ENCODE measurements around the gene BNC2.
"Not testable (repeated sequence)": the region's sequence is repeated elsewhere in the genome, so short reads cannot be mapped to it uniquely, and the experiment has no call there.

BNC2 gene, protein sequence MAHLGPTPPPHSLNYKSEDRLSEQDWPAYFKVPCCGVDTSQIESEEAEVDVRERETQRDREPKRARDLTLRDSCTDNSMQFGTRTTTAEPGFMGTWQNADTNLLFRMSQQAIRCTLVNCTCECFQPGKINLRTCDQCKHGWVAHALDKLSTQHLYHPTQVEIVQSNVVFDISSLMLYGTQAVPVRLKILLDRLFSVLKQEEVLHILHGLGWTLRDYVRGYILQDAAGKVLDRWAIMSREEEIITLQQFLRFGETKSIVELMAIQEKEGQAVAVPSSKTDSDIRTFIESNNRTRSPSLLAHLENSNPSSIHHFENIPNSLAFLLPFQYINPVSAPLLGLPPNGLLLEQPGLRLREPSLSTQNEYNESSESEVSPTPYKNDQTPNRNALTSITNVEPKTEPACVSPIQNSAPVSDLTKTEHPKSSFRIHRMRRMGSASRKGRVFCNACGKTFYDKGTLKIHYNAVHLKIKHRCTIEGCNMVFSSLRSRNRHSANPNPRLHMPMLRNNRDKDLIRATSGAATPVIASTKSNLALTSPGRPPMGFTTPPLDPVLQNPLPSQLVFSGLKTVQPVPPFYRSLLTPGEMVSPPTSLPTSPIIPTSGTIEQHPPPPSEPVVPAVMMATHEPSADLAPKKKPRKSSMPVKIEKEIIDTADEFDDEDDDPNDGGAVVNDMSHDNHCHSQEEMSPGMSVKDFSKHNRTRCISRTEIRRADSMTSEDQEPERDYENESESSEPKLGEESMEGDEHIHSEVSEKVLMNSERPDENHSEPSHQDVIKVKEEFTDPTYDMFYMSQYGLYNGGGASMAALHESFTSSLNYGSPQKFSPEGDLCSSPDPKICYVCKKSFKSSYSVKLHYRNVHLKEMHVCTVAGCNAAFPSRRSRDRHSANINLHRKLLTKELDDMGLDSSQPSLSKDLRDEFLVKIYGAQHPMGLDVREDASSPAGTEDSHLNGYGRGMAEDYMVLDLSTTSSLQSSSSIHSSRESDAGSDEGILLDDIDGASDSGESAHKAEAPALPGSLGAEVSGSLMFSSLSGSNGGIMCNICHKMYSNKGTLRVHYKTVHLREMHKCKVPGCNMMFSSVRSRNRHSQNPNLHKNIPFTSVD

DNA sequence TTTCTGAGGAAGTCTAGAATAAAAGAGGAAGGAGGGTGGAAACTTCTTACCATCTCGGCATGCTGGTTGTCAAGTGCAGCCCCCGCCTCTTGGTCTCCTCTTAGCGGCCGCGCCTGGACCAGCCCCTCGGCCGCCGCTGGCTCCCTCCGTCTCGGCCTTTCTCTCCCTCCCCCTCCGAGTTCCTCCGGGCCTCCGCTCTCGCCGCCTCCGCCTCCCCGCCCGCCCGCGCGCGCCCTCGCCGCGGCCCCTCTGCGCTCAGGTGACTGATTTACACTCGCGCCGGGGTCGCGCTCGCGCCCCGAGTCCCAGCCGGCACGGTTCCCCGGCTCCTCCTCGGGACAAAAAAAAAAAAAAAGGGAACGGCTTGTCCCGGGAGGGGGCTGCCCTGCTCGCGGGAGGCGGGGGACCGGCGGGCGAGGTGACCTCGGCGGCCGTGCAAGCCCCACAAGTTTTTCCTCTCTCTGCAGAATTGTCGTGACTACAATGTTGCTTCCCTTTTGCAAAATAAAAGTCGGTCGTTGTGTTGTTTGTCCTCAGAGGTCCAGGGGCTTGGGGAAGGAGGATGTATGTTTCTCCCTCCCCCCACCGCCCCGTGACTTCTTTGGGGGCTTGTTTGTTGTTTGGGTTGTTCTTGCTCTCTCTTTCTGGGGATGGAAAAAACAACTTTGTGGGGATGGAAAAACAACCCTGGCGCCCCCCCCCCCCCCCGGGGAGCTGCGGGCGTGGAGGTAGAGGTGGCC, at the start of gene BNC2:
Gene BNC2, minus strand, starts transcription at position 75 of the 740 bp plus-strand sequence. Its CDS starts 22 bp downstream, at position 53.
- no peak for DNase-seq (ENCODE audit: low read depth in 4 of 4, low spot score in 1 of 4)

DNA sequence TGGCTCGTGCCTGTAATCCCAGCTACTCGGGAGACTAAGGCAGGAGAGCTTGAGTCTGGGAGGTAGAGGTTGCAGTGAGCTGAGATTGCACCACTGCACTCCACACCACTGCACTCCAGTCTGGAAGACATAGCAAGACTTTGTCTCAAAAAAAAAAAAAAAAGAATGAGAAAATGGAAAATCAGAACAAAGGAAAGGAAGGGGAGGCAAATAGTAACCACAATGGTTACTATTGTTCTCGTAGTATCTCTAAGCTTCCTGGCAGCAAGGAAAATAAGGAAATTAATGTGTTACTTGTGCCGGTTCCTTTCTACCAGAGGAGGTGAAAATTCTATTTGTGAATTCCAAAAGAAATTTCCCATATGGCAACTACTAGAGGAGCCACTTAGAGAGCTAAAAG, 48.5 kb upstream of the BNC2 start:
- DNase-seq (ENCODE audit: low read depth in 4 of 4, low spot score in 1 of 4): no peak

DNA sequence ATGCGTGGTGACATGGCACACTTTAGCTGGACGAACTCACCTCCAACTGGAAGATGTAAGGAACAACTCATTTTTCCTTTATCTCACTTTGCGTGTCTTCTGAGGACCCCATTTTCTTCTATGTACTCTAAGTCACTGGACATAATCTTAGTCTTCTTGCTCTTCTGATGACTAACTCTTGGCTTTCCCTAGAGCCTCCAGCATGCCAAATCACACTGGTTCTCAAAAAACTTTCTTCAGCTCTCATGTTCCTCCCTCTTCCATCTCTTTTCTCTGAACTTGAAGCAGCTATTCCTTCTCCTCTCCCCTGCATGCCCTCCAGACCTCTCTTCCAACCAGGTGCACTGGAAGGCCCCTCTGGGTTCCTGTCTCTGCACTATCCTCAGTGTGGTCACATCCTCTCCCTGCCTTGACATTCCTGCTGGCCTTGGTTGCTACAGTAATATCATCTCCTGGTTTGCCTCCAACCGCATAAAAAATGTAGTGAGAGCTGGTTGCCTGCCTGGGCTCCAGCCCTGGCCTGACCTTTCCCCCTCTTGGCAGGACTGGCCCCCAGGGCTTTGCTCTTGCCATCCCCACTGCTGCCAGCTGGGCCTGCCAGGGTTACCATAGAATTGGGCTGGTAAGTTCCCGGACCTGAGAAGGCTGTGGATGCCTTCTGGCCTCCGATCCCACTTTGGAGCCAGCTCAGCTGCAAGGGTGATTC, 44.8 kb upstream of the BNC2 start:
- no peak for DNase-seq (ENCODE audit: low read depth in 4 of 4, low spot score in 1 of 4)

DNA sequence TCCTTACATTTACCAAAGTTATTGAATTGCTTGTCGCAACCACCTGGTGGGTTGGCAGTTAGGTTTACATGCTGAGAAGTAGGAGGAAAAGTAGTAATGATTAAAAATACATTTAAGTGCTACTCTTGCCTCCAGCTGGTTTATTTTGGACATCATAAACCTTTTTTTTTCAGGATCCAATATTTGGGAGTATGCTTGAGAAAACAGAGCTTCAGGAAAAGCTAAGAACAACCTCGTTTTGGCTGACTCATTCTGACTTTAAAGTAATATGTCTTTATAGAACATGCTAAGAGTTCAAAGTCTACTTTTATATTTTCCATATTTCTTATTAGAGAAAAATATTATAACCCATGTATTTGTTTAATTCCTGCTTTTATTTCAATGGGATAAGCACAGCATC, 41.7 kb upstream of the BNC2 start:
- no peak for DNase-seq (ENCODE audit: low read depth in 4 of 4, low spot score in 1 of 4)

DNA sequence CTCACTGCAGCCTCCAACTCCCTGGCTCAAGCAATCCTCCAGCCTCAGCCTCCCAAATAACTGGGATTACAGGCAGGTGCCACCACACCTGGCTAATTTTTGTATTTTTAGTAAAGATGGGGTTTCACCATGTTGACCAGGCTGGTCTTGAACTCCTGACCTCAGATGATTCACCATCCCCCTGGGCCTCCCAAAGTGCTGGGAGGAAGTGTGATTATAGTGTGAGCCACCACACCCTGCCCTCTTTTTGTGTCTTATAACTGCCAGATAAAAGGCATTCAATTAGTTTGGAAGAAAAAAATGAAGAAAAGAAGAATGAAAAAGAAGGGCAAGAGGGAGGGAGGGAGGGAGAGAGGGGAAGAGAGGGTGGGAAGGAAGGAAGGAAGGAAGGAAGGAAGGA, 37.7 kb upstream of the BNC2 start:
- not testable (repeated sequence) for DNase-seq (ENCODE audit: low read depth in 4 of 4, low spot score in 1 of 4)

DNA sequence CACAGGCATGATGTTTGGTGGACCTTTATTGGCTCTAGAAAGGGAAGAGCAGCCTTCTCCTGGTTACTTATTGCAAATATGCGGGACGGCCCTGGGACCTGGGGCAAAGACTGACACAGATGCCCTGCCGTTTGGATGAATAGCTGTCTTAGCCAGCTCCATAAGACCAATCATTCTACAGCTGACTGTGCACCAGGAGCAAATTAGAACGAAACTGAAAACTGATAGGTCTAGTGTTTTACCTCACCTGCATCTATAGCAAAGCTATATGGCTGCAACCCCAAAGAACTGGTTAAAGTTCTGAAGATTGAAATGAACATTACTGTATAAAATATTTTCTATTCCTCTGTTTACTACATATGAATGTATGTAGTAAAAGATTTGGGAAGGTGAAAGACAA, 34.2 kb upstream of the BNC2 start:
- no peak for DNase-seq (ENCODE audit: low read depth in 4 of 4, low spot score in 1 of 4)

DNA sequence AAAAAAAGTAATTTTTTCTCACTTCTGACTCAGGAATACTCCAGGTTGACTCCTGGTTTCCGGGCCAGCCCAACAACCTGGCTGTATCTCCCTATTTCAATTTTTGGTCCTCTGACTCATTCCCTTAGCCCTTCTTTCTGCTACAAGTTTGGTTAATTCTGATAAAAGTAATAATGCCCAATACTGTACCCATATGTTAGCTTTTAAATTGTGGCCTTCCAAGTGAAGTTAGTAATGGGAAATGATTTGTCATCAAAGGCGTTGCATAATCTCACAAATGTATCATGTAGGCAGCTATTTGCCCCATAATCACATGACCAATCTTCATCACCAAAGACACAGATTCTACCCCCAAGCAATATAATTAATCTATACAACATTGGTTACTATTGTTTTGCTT, 31.1 kb upstream of the BNC2 start:
- DNase-seq (ENCODE audit: low read depth in 4 of 4, low spot score in 1 of 4): no peak

DNA sequence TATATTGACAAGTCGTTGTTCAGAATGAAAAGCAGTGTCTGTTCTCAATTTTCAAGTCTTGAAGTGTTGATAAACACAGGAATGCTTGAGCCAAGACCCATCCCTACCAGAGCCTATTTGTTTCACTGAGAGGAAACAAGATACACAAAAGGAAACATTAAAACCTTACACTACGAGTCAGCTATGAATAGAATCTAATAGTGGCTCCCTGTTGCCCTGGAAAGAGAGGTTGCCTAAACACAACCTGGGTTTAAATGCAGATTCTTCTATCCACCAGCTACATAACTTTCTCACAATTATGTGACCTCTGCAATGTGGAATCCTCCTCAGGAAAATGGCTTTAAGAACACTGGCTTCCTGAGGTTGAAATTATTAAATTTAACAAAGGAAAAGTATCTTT, 29.1 kb upstream of the BNC2 start:
- DNase-seq (ENCODE audit: low read depth in 4 of 4, low spot score in 1 of 4): no peak

DNA sequence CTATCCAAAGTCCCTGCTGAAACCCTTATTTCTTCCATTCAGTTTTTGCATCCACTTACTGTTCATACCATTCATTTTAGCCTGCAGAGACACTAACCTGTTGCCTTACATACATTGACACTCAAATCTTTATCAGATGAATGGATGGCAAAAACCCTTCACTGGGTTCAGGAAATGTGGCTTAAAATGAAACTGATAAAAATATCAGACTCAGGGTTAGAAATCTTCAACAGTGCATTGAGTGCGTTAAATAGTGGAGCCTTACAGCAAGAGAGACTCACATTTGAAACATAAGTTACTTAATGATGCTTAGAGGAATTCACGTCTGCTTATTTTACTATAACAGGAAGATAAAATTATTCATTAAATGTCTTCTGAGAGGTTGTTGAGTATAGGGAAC, 28.0 kb upstream of the BNC2 start:
- DNase-seq (ENCODE audit: low read depth in 4 of 4, low spot score in 1 of 4): no peak

DNA sequence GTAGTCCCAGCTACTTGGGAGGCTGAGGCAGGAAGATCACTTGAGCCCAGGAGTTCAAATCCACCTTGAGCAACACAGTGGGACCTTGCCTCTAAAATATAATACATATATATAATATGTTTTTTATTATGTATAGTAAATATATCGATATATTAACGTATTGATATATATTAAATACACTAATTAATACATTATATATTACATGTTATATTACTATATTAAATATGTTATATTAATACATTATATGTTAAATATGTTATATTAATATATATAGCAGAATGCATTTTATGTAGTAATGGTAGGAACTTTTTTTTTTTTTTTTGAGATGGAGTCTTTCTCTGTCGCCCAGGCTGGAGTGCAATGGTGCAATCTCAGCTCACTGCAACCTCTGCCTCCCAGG, 18.1 kb upstream of the BNC2 start:
- no peak for DNase-seq (ENCODE audit: low read depth in 4 of 4, low spot score in 1 of 4)

DNA sequence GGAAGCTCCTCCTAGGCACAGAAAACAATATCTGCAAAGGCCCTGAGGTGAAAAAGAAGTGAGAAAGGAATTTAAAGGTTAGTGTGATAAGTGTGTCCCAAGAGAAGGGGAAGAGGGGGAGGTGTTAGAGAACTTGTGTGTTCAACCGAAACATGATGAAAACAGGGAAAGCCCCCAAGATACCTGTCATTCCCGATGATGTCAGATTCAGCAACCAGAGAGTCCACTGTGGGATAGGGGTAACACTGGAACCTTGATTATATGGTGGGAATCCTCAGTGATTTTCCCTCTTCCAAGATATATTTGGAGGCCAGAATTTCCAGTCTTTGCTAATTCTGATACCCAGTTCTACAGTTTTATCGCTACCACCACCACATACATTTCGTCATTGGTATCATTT, 15.5 kb upstream of the BNC2 start:
- no peak for DNase-seq (ENCODE audit: low read depth in 4 of 4, low spot score in 1 of 4)

DNA sequence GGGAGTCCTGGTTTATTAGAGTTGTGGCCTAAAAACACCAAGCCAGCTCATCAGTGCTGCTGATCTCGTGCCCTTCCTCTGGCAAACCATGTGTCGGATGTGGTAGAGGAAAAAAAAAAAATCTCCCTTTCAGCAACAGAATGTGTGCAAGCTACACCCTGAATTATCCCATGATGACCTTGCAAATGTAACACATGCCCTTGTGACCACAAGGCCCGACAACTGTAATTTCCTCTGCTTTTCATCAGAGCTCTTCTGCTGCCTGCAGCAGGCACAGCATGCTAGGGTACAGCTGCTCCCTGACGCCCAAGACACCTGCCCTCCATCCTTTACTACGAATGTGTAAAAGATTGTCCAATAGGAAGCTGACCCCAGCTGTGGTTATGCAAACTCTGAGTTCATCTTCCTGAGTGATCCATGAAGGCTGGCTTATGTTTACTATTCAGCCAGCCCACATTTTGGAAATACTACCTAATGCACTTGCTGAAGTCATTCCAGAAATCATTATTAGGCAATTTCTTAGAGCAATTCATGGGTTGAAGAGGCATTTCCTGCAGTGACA, 14.6 kb upstream of the BNC2 start:
- no peak for DNase-seq (ENCODE audit: low read depth in 4 of 4, low spot score in 1 of 4)

DNA sequence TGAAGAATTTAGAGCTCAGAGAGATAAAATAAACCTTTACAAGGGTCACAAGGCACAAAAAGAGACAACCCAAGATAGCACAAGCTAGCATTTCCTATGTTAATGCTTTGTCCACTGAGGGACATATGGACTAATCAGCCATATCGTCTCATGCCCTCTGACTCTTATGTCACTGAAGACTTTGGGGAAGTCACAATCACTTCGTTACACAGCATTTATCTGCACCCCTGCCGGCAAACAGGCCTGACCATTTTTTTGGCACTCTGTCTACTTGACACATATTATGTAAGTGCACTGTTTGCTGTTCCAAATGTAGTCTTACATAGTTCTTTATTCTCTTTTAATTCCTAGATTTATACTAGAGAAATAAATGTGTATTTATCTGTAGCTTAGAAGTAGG, 13.9 kb upstream of the BNC2 start:
- no peak for DNase-seq (ENCODE audit: low read depth in 4 of 4, low spot score in 1 of 4)

DNA sequence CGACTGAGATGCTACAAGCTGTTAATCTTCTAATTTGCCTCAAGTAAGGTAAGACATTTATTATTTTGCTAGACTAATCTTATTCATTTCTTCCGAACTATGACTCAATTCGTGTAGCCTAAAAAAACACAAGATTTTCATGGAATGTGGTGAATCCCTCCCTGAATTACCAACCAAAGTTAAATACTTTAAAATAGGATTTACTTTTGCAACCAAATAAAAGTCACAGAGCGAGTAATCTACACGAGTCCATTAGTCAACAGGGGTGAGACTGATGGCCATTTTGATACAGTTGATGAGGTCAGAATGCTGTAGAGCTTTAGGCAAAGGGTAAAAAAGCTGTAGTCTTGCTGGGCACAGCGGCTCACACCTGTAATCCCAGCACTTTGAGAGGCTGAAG, 13.1 kb upstream of the BNC2 start:
- DNase-seq (ENCODE audit: low read depth in 4 of 4, low spot score in 1 of 4): no peak

DNA sequence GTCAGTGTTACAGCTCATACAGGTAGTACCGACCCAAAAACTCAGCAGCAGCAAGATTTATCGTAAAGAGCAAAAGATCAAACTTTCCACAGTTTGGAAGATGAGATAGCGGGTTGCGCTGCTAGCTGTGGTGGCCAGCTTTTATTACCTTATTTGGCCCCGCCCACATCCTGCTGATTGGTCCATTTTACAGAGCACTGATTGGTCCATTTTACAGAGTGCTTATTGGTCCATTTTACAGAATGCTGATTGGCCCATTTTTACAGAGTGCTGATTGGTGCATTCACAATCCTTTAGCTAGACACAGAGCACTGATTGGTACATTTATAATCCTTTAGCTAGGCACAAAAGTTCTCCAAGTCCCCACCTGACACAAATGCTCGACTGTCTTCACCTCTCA, 12.0 kb upstream of the BNC2 start:
- DNase-seq (ENCODE audit: low read depth in 4 of 4, low spot score in 1 of 4): not testable (repeated sequence)

DNA sequence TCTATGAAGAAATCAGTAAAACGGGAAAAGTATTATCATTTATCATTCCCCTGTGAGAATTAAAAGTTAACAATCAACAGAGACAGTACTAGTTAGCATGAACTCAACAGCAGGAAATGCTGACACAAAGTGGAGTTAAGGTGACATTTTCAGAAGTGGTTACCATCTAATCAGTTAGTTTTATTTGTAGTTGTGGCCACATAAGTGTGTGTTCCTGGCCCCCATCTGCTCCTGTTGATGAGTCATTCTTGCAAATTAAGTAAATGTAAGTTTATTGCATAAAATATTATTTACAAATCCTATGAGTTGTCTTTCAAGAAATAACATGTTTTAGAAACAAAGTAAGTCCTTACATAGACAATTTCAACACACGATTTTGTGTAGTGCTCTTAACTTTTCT, 8.9 kb upstream of the BNC2 start:
- no peak for DNase-seq (ENCODE audit: low read depth in 4 of 4, low spot score in 1 of 4)

DNA sequence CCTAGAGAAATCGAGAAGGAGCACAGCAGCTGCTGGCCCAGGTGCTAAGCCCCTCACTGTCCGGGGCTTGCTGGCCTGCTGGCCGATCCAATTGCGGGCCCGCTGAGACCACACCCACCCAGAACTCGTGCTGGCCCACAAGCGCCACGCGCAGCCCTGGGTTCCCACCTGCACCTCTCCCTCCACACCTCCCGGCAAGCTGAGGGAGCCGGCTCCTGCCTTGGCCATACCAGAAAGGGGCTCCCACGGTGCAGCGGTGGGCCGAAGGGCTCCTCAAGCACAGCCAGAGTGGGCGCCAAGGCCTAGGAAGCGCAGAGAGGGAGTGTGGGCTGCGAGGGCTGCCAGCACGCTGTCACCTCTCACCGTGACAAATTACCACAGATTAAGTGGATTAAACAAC, 6.8 kb upstream of the BNC2 start:
- DNase-seq (ENCODE audit: low read depth in 4 of 4, low spot score in 1 of 4): no peak

DNA sequence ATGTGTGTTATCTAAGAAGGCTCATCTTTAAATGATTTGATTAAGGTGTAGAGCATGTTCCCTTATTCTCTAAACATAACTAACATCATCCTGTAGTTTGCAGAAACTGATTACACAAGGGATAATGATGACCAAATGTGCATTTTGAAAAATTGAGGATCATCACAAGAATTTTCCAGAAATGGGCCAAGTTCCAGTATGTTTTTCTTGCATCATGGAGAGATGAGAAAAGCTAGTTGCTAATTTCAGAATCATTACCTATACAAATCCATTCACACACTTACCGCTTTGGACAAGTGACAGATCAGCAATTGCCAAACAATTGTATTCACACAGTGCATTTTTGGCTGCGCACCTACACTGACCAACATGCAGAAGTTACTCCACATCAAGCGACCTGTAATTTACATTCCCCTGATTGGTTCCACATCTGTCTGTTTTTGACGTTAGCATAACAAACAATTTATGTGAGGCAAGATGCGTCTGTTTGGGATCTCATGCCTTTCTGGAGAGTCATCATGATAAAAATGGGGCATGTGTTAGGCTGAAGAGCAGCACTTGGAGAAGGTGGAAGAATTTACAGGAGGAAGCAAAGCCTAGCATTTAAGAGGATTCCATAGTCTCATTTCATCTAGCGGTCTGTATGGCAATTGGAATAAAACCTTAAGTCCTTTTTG, 2.8 kb upstream of the BNC2 start:
- DNase-seq (ENCODE audit: low read depth in 4 of 4, low spot score in 1 of 4): no peak

DNA sequence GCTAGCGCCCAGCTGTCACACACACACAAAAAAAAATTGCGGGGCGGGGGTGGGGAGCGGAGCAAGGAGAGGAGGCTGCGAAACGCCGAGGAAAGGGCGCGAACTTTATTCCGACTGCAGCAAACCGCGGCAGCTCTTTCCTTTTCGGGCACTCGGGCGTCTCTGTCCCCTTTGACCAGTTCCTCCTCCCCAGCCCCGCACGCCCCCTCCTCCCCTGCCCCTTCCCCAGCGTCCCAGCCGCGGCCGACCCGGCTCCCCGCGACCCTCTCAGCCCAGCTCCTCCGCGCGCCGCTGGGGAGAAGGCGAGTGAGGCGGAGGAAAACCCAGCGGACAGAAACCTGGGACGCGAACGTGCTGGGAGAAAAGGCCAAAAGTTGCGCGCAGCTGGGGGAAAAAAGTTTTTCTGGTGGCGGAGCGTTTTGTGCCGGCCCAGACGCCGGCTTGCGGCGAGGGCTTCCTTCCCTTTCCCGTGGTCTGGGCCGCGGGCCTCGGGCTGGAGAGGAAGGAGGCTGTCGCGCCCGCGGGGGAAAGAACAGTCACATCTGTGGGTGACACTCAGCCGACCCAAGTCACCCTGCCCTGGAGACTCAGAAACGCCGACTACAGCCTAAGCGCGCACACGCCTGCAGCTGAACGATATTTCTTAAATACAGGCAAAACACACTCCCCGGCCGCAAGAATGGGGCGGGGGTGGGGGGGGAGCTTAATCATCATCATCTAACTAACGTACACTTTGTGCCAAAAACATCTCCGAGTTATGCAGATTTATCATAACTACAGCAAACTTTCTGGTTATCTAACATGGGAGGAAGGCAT, 1.1 kb upstream of the BNC2 start:
- no peak for DNase-seq (ENCODE audit: low read depth in 4 of 4, low spot score in 1 of 4)
